HEK293 (cell line): ENCODE results near the gene JAM3.

ENCODE experiments used
- CTCF ChIP-seq: fragments of 450-650 bp; formaldehyde crosslinking; IDR thresholded peaks from 2 replicates; pipeline ENCODE4 v1.5.1; 2016; ENCODE audit warnings: missing biosample characterization, missing genetic modification characterization
- GLI4 ChIP-seq: fragments of 450-650 bp; formaldehyde crosslinking; IDR thresholded peaks from 2 replicates; pipeline ENCODE4 v1.5.1; 2016; ENCODE audit warnings: missing biosample characterization, missing genetic modification characterization
- HOXC10 ChIP-seq: sonication (generic); formaldehyde crosslinking; IDR thresholded peaks from 2 replicates; pipeline ENCODE4 v1.8.1; 2023; ENCODE audit warnings: mild to moderate bottlenecking, missing genetic modification reagents
- REST ChIP-seq: fragments of 450-650 bp; formaldehyde crosslinking; IDR thresholded peaks from 2 replicates; pipeline ENCODE4 v1.5.1; 2016; ENCODE audit warnings: missing biosample characterization, missing genetic modification characterization
- SP3 ChIP-seq: fragments of 450-650 bp; formaldehyde crosslinking; IDR thresholded peaks from 2 replicates; pipeline ENCODE4 v1.5.1; 2016; ENCODE audit warnings: missing biosample characterization, missing genetic modification characterization
- ZBTB8A ChIP-seq: fragments of 450-650 bp; formaldehyde crosslinking; IDR thresholded peaks from 2 replicates; pipeline ENCODE4 v1.5.1; 2016; ENCODE audit warnings: missing biosample characterization, missing genetic modification characterization
- ZEB2 ChIP-seq: fragments of 450-650 bp; formaldehyde crosslinking; IDR thresholded peaks from 2 replicates; pipeline ENCODE4 v1.5.1; 2016; ENCODE audit warnings: missing biosample characterization, missing genetic modification characterization
- ZNF664 ChIP-seq: fragments of 450-650 bp; formaldehyde crosslinking; IDR thresholded peaks from 2 replicates; pipeline ENCODE4 v1.5.1; 2016; ENCODE audit warnings: missing biosample characterization, missing genetic modification characterization
- ZNF670 ChIP-seq: fragments of 450-650 bp; formaldehyde crosslinking; IDR thresholded peaks from 2 replicates; pipeline ENCODE4 v1.5.1; 2016; ENCODE audit warnings: missing biosample characterization, missing genetic modification characterization, low read depth
- ZNF785 ChIP-seq: fragments of 450-650 bp; formaldehyde crosslinking; IDR thresholded peaks from 2 replicates; pipeline ENCODE4 v1.5.1; 2016; ENCODE audit warnings: missing biosample characterization, missing genetic modification characterization
- ZSCAN4 ChIP-seq: fragments of 450-650 bp; formaldehyde crosslinking; IDR thresholded peaks from 2 replicates; pipeline ENCODE4 v1.5.1; 2017; ENCODE audit warnings: missing biosample characterization, missing genetic modification characterization

GRCh38 chr11:134145715-134146114 lies 76.8 kb downstream of the JAM3 start:
- TF ChIP-seq ZSCAN4 (no peak), ZBTB8A (tag by site-specific recombination) (no peak), REST (tag by site-specific recombination) (no peak), ZEB2 (no peak), SP3 (tag by site-specific recombination) (no peak), HOXC10 (no peak), ZNF664 (no peak), GLI4 (tag by site-specific recombination) (no peak), ZNF785 (tag by site-specific recombination) (no peak), CTCF (tag by site-specific recombination) (no peak), ZNF670 (tag by site-specific recombination) (no peak)
